ENCODE results near the gene NR4A1. TPM values are rescaled to one million over a fixed set of nuclear protein-coding genes. Genes with fewer than 3 reads are reported as not detected.

Gene NR4A1
- total and polyA plus RNA-seq, 2 of the 13 experiments (the other 11 are each of a cell fraction or from before 2014, with no cell fraction given) = 5.7 to 15.2 TPM

GRCh38 chr12:52069327-52070184, 18.3 kb downstream of the NR4A1 start, which contains the start of gene ATG101 (continued):
- TF ChIP-seq ZMYM4 (CRISPR knock-in tag; IDR thresholded peaks at IDR 0.05) = peak; percentile 96
- peak; percentile 56 for TF ChIP-seq ZFY (CRISPR knock-in tag; IDR thresholded peaks at IDR 0.05)
- TF ChIP-seq ZNF512B (CRISPR knock-in tag; IDR thresholded peaks at IDR 0.05; ENCODE audit: borderline replicate concordance) = no peak
- TF ChIP-seq ZKSCAN1 (IDR thresholded peaks at IDR 0.05; ENCODE audit: low read length) = no peak; the same call in 1 of the 2 replicates
- no peak for TF ChIP-seq PRDM4 (CRISPR knock-in tag; IDR thresholded peaks at IDR 0.05; ENCODE audit: borderline replicate concordance)
- TF ChIP-seq NFE2L1 (CRISPR knock-in tag; IDR thresholded peaks at IDR 0.05; ENCODE audit: borderline replicate concordance) = no peak
- TF ChIP-seq ZNF326 (CRISPR knock-in tag; IDR thresholded peaks at IDR 0.05; ENCODE audit: borderline replicate concordance) = no peak
- TF ChIP-seq CBX2 (IDR thresholded peaks at IDR 0.05; ENCODE audit: low read depth, low read length) = no peak
- no peak for TF ChIP-seq CBX2 (CRISPR knock-in tag; IDR thresholded peaks at IDR 0.05; ENCODE audit: low read depth)
- peak; percentile 65 for TF ChIP-seq ZBED4 (CRISPR knock-in tag; IDR thresholded peaks at IDR 0.05; ENCODE audit: borderline replicate concordance)
- no peak for TF ChIP-seq GMEB2 (CRISPR knock-in tag; IDR thresholded peaks at IDR 0.05; ENCODE audit: low read depth)
- 0 out of 2 replicates have a peak, but pooled peaks have one; percentile 12 for TF ChIP-seq ZBTB26 (CRISPR knock-in tag; IDR thresholded peaks at IDR 0.05; ENCODE audit: borderline replicate concordance)
- peak; percentile 88 for TF ChIP-seq CSRNP1 (CRISPR knock-in tag; IDR thresholded peaks at IDR 0.05)

Data from HepG2 (cell line).